GM23338 (cell line): ENCODE data around the gene GNAI3. TPM values are rescaled to one million over a fixed set of nuclear protein-coding genes. Genes with fewer than 3 reads are reported as not detected.

Experiments
- ATAC-seq: fragments of 200-7000 bp; cut with Tn5 transposase; 3 replicates; pipeline ENCODE4 v1.9.1; 2020
- DNase-seq: peaks from one replicate; pipeline ENCODE4 v3.0.0-alpha.2; 2015; ENCODE audit warnings: low spot score
- H2AFZ ChIP-seq: fragments of 200-600 bp; sonication (generic); 2 replicates; pipeline ENCODE4 v1.8.0; 2016; ENCODE audit warnings: antibody characterized with exemption, mild to moderate bottlenecking, moderate library complexity
- H3F3A ChIP-seq: fragments of 200-600 bp; sonication (generic); replicated peaks from 2 replicates; pipeline ENCODE4 v1.8.0; 2017; ENCODE audit warnings: antibody characterized with exemption, mixed run types, low read depth
- H3K27ac ChIP-seq: fragments of 200-600 bp; sonication (generic); 2 replicates; pipeline ENCODE4 v1.6.1; 2016; ENCODE audit warnings: low read depth
- H3K27me3 ChIP-seq: fragments of 200-600 bp; sonication (generic); 2 replicates; pipeline ENCODE4 v1.8.0; 2016; ENCODE audit warnings: mild to moderate bottlenecking, mixed run types, moderate library complexity; ENCODE audit not compliant: insufficient read depth
- H3K36me3 ChIP-seq: fragments of 200-600 bp; sonication (generic); 2 replicates; pipeline ENCODE4 v1.8.0; 2016; ENCODE audit warnings: mild to moderate bottlenecking; ENCODE audit not compliant: insufficient read depth
- H3K4me1 ChIP-seq: fragments of 200-600 bp; sonication (generic); 2 replicates; pipeline ENCODE4 v1.8.0; 2016; ENCODE audit warnings: mild to moderate bottlenecking, moderate library complexity; ENCODE audit not compliant: insufficient read depth
- H3K4me2 ChIP-seq: fragments of 200-600 bp; sonication (generic); 2 replicates; pipeline ENCODE4 v1.7.1; 2017; ENCODE audit warnings: mixed run types
- H3K4me3 ChIP-seq: fragments of 200-600 bp; sonication (generic); 2 replicates; pipeline ENCODE4 v1.6.1; 2016; ENCODE audit warnings: mixed run types
- H3K79me2 ChIP-seq: fragments of 200-600 bp; sonication (generic); replicated peaks from 2 replicates; pipeline ENCODE4 v1.8.0; 2017; ENCODE audit warnings: mild to moderate bottlenecking; ENCODE audit not compliant: insufficient read depth
- H3K9me2 ChIP-seq: fragments of 200-600 bp; sonication (generic); 2 replicates; pipeline ENCODE4 v1.8.0; 2017; ENCODE audit not compliant: insufficient read depth
- H4K20me1 ChIP-seq: fragments of 200-600 bp; sonication (generic); replicated peaks from 2 replicates; pipeline ENCODE4 v1.8.0; 2017; ENCODE audit warnings: mild to moderate bottlenecking; ENCODE audit not compliant: insufficient read depth
- H3K27ac Mint-ChIP-seq: 2 replicates; pipeline ENCODE4 v1.8.0; 2020; ENCODE audit warnings: inconsistent platforms, mild to moderate bottlenecking, moderate library complexity, mixed read lengths
- H3K27me3 Mint-ChIP-seq: 3 replicates; pipeline ENCODE4 v1.8.0; 2022; ENCODE audit warnings: low read depth, mild to moderate bottlenecking, moderate library complexity, mixed read lengths, inconsistent platforms; ENCODE audit not compliant: insufficient read depth, poor library complexity
- H3K36me3 Mint-ChIP-seq: 3 replicates; pipeline ENCODE4 v1.8.0; 2021; ENCODE audit warnings: low read depth, mild to moderate bottlenecking, inconsistent platforms, moderate library complexity, mixed read lengths
- H3K4me1 Mint-ChIP-seq: 3 replicates; pipeline ENCODE4 v1.8.0; 2020; ENCODE audit warnings: mild to moderate bottlenecking, inconsistent platforms, mixed read lengths
- H3K4me3 Mint-ChIP-seq: 3 replicates; pipeline ENCODE4 v1.8.0; 2021; ENCODE audit warnings: moderate library complexity, mild to moderate bottlenecking, inconsistent platforms, mixed read lengths
- H3K9me3 Mint-ChIP-seq: 3 replicates; pipeline ENCODE4 v1.8.0; 2020; ENCODE audit warnings: moderate library complexity, mild to moderate bottlenecking, inconsistent platforms, mixed read lengths
- CREB1 ChIP-seq: fragments of 250-450 bp; sonication (Bioruptor Pico); IDR thresholded peaks from 2 replicates; pipeline ENCODE4 v1.5.0; 2020; ENCODE audit warnings: low read depth, mild to moderate bottlenecking, moderate library complexity
- ETS1 ChIP-seq: IDR thresholded peaks from 2 replicates; pipeline ENCODE4 v1.6.1; 2016; ENCODE audit warnings: antibody characterized with exemption
- EZH2 ChIP-seq: fragments of 200-600 bp; sonication (generic); IDR thresholded peaks from one replicate; pipeline ENCODE4 v1.8.0; 2017; ENCODE audit warnings: antibody characterized with exemption, mild to moderate bottlenecking, low read depth; ENCODE audit not compliant: unreplicated experiment
- EZH2phosphoT487 ChIP-seq: fragments of 200-600 bp; sonication (generic); IDR thresholded peaks from one replicate; pipeline ENCODE4 v1.8.1; 2018; ENCODE audit warnings: antibody characterized with exemption; ENCODE audit not compliant: unreplicated experiment
- JUNB ChIP-seq: IDR thresholded peaks from one replicate; pipeline ENCODE4 v1.6.1; 2016; ENCODE audit warnings: antibody characterized with exemption; ENCODE audit not compliant: unreplicated experiment
- NANOG ChIP-seq: IDR thresholded peaks from 2 replicates; pipeline ENCODE4 v1.6.1; 2016; ENCODE audit warnings: antibody characterized with exemption, borderline replicate concordance
- POLR2AphosphoS5 ChIP-seq: IDR thresholded peaks from 2 replicates; pipeline ENCODE4 v1.6.1; 2016; ENCODE audit warnings: antibody characterized with exemption, low read depth
- REST ChIP-seq: IDR thresholded peaks from one replicate; pipeline ENCODE4 v1.6.1; 2018; ENCODE audit warnings: antibody characterized with exemption; ENCODE audit not compliant: unreplicated experiment
- STAT1 ChIP-seq: IDR thresholded peaks from one replicate; pipeline ENCODE4 v1.6.1; 2016; ENCODE audit warnings: antibody characterized with exemption; ENCODE audit not compliant: unreplicated experiment
- ZNF114 ChIP-seq: fragments of 250-450 bp; sonication (Bioruptor Pico); IDR thresholded peaks from 2 replicates; pipeline ENCODE4 v1.5.0; 2020; ENCODE audit warnings: mild to moderate bottlenecking, moderate library complexity
- ZNF331 ChIP-seq: fragments of 250-450 bp; sonication (Bioruptor Pico); IDR thresholded peaks from 2 replicates; pipeline ENCODE4 v1.5.0; 2020; ENCODE audit warnings: low read depth, mild to moderate bottlenecking, moderate library complexity
- ZNF462 ChIP-seq: fragments of 250-450 bp; sonication (Bioruptor Pico); IDR thresholded peaks from 2 replicates; pipeline ENCODE4 v1.5.0; 2020; ENCODE audit warnings: mild to moderate bottlenecking, moderate library complexity
- polyA plus RNA-seq: library from polyadenylated mRNA; unstranded; fragments of >200 nt; fragmentation: Nextera tagmentation; extraction: Ambion mirVana; gene quantifications from 2 replicates; pipeline ENCODE4 v1.2.1, GENCODE V29; 2016
- total RNA-seq: library from RNA; depleted of rRNA; stranded (reverse); fragments of >200 nt; shearing (Covaris generic); gene quantifications from 2 replicates; pipeline ENCODE4 v1.2.3, GENCODE V29; 2014
- TF ChIP-seq, protein P1 (sequence below), 2 experiments: fragments of 200-600 bp in 1 of 2; sonication (generic) in 1 of 2; conservative IDR thresholded peaks; 2 replicates each; pipeline versions ENCODE4 v1.5.1 to v1.6.1; 2016 to 2017; ENCODE audit warnings: antibody characterized with exemption in 2 of 2, low read depth in 2 of 2, mild to moderate bottlenecking in 2 of 2, moderate library complexity in 1 of 2

GNAI3 gene
- total and polyA plus RNA-seq, 2 experiments from 2014 or later = 4.5 to 10.2 TPM

GRCh38 chr1:109659145-109659544 is 110.7 kb downstream of the GNAI3 start:
- H3K36me3 Mint-ChIP-seq = no peaks in the 10 kb centered on the region
- H3K4me3 Mint-ChIP-seq = no peak overlapping the region
- peaks cover 9% of the 10 kb centered on the region for H3K27me3 Mint-ChIP-seq
- Histone ChIP-seq H3K27ac (no peak overlapping the region), H3F3A (peaks cover 6% of the 10 kb centered on the region), H3K36me3 (no peaks in the 10 kb centered on the region), H3K9me2 (no peaks in the 10 kb centered on the region), H3K4me3 (no peak overlapping the region), H4K20me1 (no peaks in the 10 kb centered on the region; the same call in 1 of the 2 replicates), H3K79me2 (no peaks in the 10 kb centered on the region), H3K4me1 (peaks cover 10% of the 10 kb centered on the region; the same call in 1 of the 2 replicates), H2AFZ (no peak overlapping the region), H3K4me2 (no peak overlapping the region), H3K27me3 (peaks cover 11% of the 10 kb centered on the region)
- TF ChIP-seq ZNF331 (CRISPR knock-in tag) = no peak
- no peak for TF ChIP-seq CREB1 (CRISPR knock-in tag)
- no peak for TF ChIP-seq JUNB
- TF ChIP-seq NANOG = no peak
- no peak for TF ChIP-seq REST
- TF ChIP-seq ETS1 = no peak
- TF ChIP-seq POLR2AphosphoS5 = no peak
- TF ChIP-seq, protein P1, sequence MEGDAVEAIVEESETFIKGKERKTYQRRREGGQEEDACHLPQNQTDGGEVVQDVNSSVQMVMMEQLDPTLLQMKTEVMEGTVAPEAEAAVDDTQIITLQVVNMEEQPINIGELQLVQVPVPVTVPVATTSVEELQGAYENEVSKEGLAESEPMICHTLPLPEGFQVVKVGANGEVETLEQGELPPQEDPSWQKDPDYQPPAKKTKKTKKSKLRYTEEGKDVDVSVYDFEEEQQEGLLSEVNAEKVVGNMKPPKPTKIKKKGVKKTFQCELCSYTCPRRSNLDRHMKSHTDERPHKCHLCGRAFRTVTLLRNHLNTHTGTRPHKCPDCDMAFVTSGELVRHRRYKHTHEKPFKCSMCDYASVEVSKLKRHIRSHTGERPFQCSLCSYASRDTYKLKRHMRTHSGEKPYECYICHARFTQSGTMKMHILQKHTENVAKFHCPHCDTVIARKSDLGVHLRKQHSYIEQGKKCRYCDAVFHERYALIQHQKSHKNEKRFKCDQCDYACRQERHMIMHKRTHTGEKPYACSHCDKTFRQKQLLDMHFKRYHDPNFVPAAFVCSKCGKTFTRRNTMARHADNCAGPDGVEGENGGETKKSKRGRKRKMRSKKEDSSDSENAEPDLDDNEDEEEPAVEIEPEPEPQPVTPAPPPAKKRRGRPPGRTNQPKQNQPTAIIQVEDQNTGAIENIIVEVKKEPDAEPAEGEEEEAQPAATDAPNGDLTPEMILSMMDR (conservative IDR thresholded peaks at IDR 0.05; ENCODE audit: low read depth in 2 of 2) = no peak
- no peak for TF ChIP-seq ZNF462 (CRISPR knock-in tag)
- TF ChIP-seq EZH2phosphoT487 = no peak
- TF ChIP-seq ZNF114 (CRISPR knock-in tag) = no peak
- TF ChIP-seq EZH2 = no peak
- no peak for TF ChIP-seq STAT1
- ATAC-seq (no peak), DNase-seq (no peak)
- H3K27ac Mint-ChIP-seq = no peak overlapping the region
- peaks cover 11% of the 10 kb centered on the region for H3K4me1 Mint-ChIP-seq
- H3K9me3 Mint-ChIP-seq = no peaks in the 10 kb centered on the region
